ENCODE data around the gene MMP3. TPM values are rescaled to one million over a fixed set of nuclear protein-coding genes. Genes with fewer than 3 reads are reported as not detected.

Gene MMP3
- total RNA-seq: 1 to 10 TPM in 3 of 4 donors, under 1 TPM in 1; 0.32 to 7.5 (median 1.3) TPM

DNA sequence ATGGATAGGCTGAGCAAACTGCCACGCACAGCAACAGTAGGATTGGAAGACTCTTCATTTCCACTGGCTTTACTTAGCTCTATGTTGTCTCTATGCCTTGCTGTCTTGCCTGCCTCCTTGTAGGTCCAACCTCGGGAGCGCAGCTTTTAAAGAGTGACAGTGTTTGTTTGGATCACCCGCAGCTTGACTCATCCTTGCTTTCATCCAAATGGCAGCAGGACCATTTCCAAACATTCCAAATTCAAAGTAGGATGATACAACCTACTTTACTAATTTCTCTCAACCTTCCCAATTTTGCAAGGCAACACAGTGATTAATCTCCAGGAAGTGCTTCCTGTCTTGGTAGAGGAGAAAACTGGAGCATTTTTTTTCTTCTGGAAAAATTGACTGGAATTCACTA is at the start of gene MMP3:
Gene MMP3, minus strand, starts transcription at position 121 of the 400 bp plus-strand sequence. Its CDS starts 63 bp downstream, at position 58.
- H3K27me3 ChIP-seq: no peaks in the 10 kb centered on the region
- H3K4me3 ChIP-seq: no peak within 1 kb of the TSS
- WGBS: 70% methylated on average over 4 of the region's 4 CpGs
- H3K36me3 ChIP-seq: no peaks in the 10 kb centered on the region
- H3K4me1 ChIP-seq: no peaks in the 10 kb centered on the region
- H3K27ac ChIP-seq (replicated peaks in 1 of 4): no peak within 1 kb of the TSS
- intact Hi-C loops (cut with DNase I): no loop called here
- TF ChIP-seq POLR2AphosphoS5 (IDR thresholded peaks at IDR 0.05) (no peak), POLR2A (IDR thresholded peaks at IDR 0.05; ENCODE audit: low read depth) (no peak)
- no peaks in the 10 kb centered on the region for H3K9me3 ChIP-seq
- no peak for DNase-seq (ENCODE audit: extremely low spot score)

DNA sequence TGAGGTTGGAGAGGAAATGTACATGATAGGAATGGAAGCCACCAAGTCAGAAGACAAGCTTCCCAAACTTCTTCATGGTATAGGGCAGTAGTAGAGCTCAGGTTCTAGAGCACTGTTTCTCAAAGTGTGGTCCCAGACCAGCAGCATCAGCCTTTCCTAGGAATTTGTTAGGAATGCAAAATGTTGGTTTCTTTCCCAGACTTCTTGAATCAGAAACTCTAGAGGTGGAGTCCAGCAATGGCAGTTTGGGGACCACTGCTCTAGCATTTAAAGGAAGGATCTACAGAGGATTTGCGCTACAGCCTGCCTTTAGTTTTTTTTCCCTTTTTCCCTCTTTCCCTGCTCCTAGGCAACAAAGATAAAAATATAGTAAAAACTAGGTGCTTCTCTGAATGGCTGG is 48.3 kb upstream of the MMP3 start:
- H3K9me3 ChIP-seq: no peaks in the 10 kb centered on the region
- 100% methylated on average over 1 of the region's 1 CpG for WGBS

DNA sequence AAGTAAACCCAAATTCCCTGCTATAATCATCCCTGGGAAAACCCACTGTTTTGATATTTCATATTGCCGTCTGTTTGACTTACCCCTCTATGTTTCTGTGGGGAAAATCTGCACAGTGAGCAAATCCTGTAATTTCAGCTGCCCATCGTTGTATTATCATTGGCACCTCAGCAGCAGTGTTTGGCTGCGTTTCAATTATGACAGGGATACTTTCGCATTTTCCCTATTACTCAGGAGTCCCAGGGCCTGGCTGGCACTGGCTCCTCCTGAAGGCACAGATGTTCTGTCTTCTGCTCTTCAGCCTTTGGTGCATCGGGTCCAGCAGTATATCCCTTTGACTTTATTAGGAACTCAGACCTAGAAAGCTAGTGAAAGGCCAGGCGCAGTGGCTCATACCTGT is 43.6 kb upstream of the MMP3 start:
- TF ChIP-seq EP300 (IDR thresholded peaks at IDR 0.05) (no peak), POLR2A (IDR thresholded peaks at IDR 0.05; ENCODE audit: low read depth) (no peak), POLR2AphosphoS5 (IDR thresholded peaks at IDR 0.05) (no peak)
- TF ChIP-seq, protein P1, sequence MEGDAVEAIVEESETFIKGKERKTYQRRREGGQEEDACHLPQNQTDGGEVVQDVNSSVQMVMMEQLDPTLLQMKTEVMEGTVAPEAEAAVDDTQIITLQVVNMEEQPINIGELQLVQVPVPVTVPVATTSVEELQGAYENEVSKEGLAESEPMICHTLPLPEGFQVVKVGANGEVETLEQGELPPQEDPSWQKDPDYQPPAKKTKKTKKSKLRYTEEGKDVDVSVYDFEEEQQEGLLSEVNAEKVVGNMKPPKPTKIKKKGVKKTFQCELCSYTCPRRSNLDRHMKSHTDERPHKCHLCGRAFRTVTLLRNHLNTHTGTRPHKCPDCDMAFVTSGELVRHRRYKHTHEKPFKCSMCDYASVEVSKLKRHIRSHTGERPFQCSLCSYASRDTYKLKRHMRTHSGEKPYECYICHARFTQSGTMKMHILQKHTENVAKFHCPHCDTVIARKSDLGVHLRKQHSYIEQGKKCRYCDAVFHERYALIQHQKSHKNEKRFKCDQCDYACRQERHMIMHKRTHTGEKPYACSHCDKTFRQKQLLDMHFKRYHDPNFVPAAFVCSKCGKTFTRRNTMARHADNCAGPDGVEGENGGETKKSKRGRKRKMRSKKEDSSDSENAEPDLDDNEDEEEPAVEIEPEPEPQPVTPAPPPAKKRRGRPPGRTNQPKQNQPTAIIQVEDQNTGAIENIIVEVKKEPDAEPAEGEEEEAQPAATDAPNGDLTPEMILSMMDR (IDR thresholded peaks at IDR 0.05): no peak
- Histone ChIP-seq H3K9me3 (no peaks in the 10 kb centered on the region), H3K27ac (replicated peaks in 1 of 4) (no peak overlapping the region), H3K27me3 (no peaks in the 10 kb centered on the region), H3K4me1 (no peaks in the 10 kb centered on the region), H3K36me3 (no peaks in the 10 kb centered on the region), H3K4me3 (no peak overlapping the region)
- intact Hi-C loops (cut with DNase I): no loop called here
- 71% methylated on average over 6 of the region's 6 CpGs for WGBS
- no peak for DNase-seq (ENCODE audit: extremely low spot score)

More for the DNA sequence above, 48.3 kb upstream of the MMP3 start:
- H3K27me3 ChIP-seq: no peaks in the 10 kb centered on the region
- no peak overlapping the region for H3K27ac ChIP-seq (replicated peaks in 1 of 4)
- intact Hi-C loops (cut with DNase I): no loop called here
- no peak overlapping the region for H3K4me3 ChIP-seq
- H3K36me3 ChIP-seq: no peaks in the 10 kb centered on the region
- no peak for DNase-seq (ENCODE audit: extremely low spot score)
- TF ChIP-seq, protein P1 (IDR thresholded peaks at IDR 0.05): no peak
- TF ChIP-seq POLR2A (IDR thresholded peaks at IDR 0.05; ENCODE audit: low read depth) (no peak), POLR2AphosphoS5 (IDR thresholded peaks at IDR 0.05) (no peak)
- no peaks in the 10 kb centered on the region for H3K4me1 ChIP-seq

DNA sequence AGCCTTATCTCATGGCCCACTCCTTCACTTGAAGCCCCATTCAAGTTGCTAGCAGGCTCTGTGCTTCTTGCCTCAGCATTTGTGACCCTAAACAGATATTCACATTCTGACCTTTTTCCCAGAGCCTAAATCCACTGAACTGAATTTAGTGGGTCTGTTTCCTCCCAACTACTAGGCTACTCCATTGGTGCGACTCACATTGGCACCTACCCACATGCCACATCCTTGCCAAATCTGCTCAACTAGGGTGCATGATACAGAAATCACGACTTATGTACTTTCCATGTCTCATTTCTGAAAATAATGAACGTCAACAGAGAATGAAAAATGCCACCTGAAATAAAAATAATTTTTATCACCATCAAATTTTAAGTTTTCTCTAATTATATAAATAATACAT is 39.7 kb upstream of the MMP3 start:
- intact Hi-C loops (cut with DNase I): no loop called here
- 84% methylated on average over 3 of the region's 3 CpGs for WGBS
- DNase-seq (ENCODE audit: extremely low spot score): peak; percentile 34
- H3K27ac ChIP-seq (replicated peaks in 1 of 4): no peak overlapping the region
- H3K4me1 ChIP-seq: no peaks in the 10 kb centered on the region
- H3K9me3 ChIP-seq: no peaks in the 10 kb centered on the region
- H3K27me3 ChIP-seq: no peaks in the 10 kb centered on the region
- no peaks in the 10 kb centered on the region for H3K36me3 ChIP-seq
- H3K4me3 ChIP-seq: no peak overlapping the region
- TF ChIP-seq POLR2AphosphoS5 (IDR thresholded peaks at IDR 0.05) (no peak), POLR2A (IDR thresholded peaks at IDR 0.05; ENCODE audit: low read depth) (no peak), EP300 (IDR thresholded peaks at IDR 0.05) (no peak)
- TF ChIP-seq, protein P1 (IDR thresholded peaks at IDR 0.05): no peak

DNA sequence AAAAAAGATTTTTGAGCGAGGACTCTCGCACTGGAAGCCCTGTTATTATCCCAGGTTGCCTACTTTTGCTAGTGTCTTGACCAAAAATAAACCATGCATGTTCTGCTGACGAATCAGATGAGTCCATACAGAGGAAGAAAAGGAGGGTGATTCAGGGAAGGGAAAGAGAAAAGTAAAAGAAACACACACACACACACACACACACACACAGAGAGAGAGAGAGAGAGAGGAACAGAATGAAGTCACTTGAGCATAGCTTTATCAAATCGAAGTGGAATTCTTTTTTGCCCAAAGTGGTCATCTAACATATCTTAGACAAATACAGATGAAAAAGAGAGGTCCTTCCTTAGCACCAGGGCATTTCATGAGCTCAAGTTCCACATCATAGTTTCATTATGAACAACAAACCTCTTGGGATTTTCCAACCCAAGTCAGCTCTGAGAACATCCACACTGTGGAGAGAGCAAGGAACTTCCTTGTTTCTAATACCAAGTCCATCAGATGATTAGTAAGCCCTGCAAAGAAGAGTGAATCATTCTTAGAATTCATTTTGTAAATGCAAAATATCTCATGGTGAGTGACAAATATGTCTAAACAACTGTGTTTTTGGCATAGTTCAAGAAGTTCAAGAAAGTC is 39.1 kb upstream of the MMP3 start:
- DNase-seq (ENCODE audit: extremely low spot score): peak; percentile 29
- no peaks in the 10 kb centered on the region for H3K9me3 ChIP-seq
- TF ChIP-seq, protein P1 (IDR thresholded peaks at IDR 0.05): no peak
- TF ChIP-seq POLR2AphosphoS5 (IDR thresholded peaks at IDR 0.05) (no peak), POLR2A (IDR thresholded peaks at IDR 0.05; ENCODE audit: low read depth) (no peak), EP300 (IDR thresholded peaks at IDR 0.05) (no peak)
- no peak overlapping the region for H3K27ac ChIP-seq (replicated peaks in 1 of 4)
- no peaks in the 10 kb centered on the region for H3K36me3 ChIP-seq
- 87% methylated on average over 4 of the region's 4 CpGs for WGBS
- no peaks in the 10 kb centered on the region for H3K27me3 ChIP-seq
- H3K4me3 ChIP-seq: no peak overlapping the region
- intact Hi-C loops (cut with DNase I): no loop called here
- no peaks in the 10 kb centered on the region for H3K4me1 ChIP-seq

Measured in esophagus muscularis mucosa (tissue), 4 donors.